ENCODE data around the gene DCANP1.

Gene DCANP1

DNA sequence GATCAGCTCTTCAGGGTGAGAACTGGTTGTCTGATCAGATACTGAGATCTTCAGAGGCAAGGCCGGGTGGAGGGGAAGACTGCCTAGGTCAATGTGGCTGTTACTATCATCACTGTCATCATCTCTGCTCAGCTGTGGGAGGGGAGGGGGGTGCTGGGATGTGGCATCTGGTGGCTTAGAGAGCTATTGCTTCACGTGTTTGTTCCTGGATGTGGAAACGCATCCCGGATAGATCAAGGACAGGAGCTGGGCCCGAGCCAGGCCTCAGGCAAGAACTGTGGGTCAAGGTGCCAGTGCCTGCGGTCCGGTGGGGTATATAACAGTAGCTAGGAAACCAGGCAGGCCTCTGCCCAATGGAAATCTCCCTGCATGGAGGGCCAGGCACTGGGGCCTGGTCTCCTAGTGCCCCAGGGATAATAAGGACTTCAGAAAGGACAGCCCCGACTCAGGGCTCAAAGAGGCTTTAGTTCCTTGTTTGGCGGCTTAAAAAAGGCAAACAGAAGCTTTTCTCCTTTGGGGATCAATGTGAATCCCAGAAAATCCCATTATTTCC, 35.3 kb upstream of the DCANP1 start:
- Histone ChIP-seq H2BK120ac (ENCODE audit: low read depth, low read length) (no peak overlapping the region), H3K36me3 (ENCODE audit: control insufficient read depth, insufficient read depth, low read length) (no peaks in the 10 kb centered on the region), H3K56ac (ENCODE audit: low read length) (no peak overlapping the region), H2AK5ac (ENCODE audit: low read length) (no peak overlapping the region), H3K79me1 (ENCODE audit: low read length) (no peaks in the 10 kb centered on the region), H2BK5ac (ENCODE audit: low read length) (no peak overlapping the region), H3K18ac (ENCODE audit: low read length) (no peak overlapping the region), H3K4me1 (ENCODE audit: control insufficient read depth, low read depth, low read length) (peaks cover 12% of the 10 kb centered on the region), H4K8ac (ENCODE audit: low read depth, low read length) (no peak overlapping the region), H2BK15ac (replicated peaks; ENCODE audit: low read depth) (no peak overlapping the region), H3K23ac (ENCODE audit: low read length) (no peak overlapping the region), H3K4me3 (ENCODE audit: low read length) (no peak overlapping the region), H4K5ac (ENCODE audit: low read length) (no peak overlapping the region), H3K27me3 (ENCODE audit: insufficient read depth, low read length, poor library complexity) (peaks cover 27% of the 10 kb centered on the region), H3K27ac (ENCODE audit: low read depth, low read length) (no peak overlapping the region), H3K9ac (ENCODE audit: low read length) (no peak overlapping the region), H3K79me2 (ENCODE audit: control insufficient read depth, insufficient read depth, low read length) (no peaks in the 10 kb centered on the region), H3K4ac (ENCODE audit: low read depth, low read length) (no peak overlapping the region), H3K4me2 (ENCODE audit: low read length) (no peak overlapping the region)
- no peak for DNase-seq
- WGBS (ENCODE audit: extremely low coverage, insufficient coverage, low lambda C conversion rate): no CpG with 5 or more reads among the region's 9 CpGs

DNA sequence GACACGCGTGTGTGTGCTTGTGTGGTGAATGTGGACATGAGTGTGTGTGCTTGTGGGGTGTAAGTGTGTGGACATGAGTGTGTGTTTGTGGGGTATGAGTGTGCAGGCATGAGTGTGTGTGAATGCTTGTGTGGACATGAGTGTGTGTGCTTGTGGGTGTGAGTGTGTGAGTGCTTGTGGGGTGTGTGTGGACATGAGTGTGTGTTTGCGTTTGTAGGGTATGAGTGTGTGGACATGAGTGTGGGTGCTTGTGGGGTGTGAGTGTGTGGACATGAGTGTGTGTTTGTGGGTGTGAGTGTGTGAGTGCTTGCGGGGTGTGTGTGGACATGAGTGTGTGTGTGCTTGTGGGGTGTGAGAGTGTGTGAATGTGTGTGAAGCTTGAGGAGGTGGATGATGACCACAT, 34.8 kb upstream of the DCANP1 start:
- Histone ChIP-seq H3K27ac (ENCODE audit: low read depth, low read length) (no peak overlapping the region), H3K27me3 (ENCODE audit: insufficient read depth, low read length, poor library complexity) (peaks cover 21% of the 10 kb centered on the region), H2BK5ac (ENCODE audit: low read length) (no peak overlapping the region), H3K79me1 (ENCODE audit: low read length) (no peaks in the 10 kb centered on the region), H3K18ac (ENCODE audit: low read length) (no peak overlapping the region), H2BK120ac (ENCODE audit: low read depth, low read length) (no peak overlapping the region), H3K36me3 (ENCODE audit: control insufficient read depth, insufficient read depth, low read length) (no peaks in the 10 kb centered on the region), H2BK15ac (replicated peaks; ENCODE audit: low read depth) (no peak overlapping the region), H3K4me1 (ENCODE audit: control insufficient read depth, low read depth, low read length) (peaks cover 14% of the 10 kb centered on the region), H2AK5ac (ENCODE audit: low read length) (peak overlapping the region; percentile 59), H3K79me2 (ENCODE audit: control insufficient read depth, insufficient read depth, low read length) (no peaks in the 10 kb centered on the region), H4K5ac (ENCODE audit: low read length) (no peak overlapping the region), H3K4me2 (ENCODE audit: low read length) (no peak overlapping the region), H3K4ac (ENCODE audit: low read depth, low read length) (no peak overlapping the region), H3K4me3 (ENCODE audit: low read length) (no peak overlapping the region), H4K8ac (ENCODE audit: low read depth, low read length) (no peak overlapping the region), H3K23ac (ENCODE audit: low read length) (no peak overlapping the region), H3K9ac (ENCODE audit: low read length) (no peak overlapping the region), H3K56ac (ENCODE audit: low read length) (peak overlapping the region; percentile 10)
- no peak for DNase-seq
- 100% methylated on average over 1 of the region's 4 CpGs for WGBS (ENCODE audit: extremely low coverage, insufficient coverage, low lambda C conversion rate)

DNA sequence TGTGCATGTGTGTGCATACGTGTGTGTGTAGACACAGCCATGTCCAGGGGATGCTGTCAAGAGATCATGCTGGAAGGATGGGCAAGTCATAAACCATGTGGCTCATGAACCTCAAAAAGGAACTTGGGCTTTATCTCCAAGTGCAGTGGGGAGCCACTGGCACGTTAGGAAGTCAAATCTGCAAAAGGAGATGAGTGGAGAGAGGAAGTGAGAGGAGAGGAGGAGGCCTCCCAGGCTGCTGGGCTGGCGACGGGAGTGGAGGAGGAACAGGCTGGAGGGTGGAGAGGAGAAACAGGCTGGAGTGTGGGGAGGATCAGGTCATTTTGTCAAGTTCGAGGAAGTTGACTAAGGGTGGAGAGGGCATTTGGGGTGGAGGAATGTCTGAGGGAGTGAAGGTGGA, 34.2 kb upstream of the DCANP1 start:
- H3K36me3 ChIP-seq (ENCODE audit: control insufficient read depth, insufficient read depth, low read length): no peaks in the 10 kb centered on the region
- H2BK15ac ChIP-seq (replicated peaks; ENCODE audit: low read depth): no peak overlapping the region
- H3K27me3 ChIP-seq (ENCODE audit: insufficient read depth, low read length, poor library complexity): peaks cover 17% of the 10 kb centered on the region
- H2AK5ac ChIP-seq (ENCODE audit: low read length): no peak overlapping the region
- H3K9ac ChIP-seq (ENCODE audit: low read length): no peak overlapping the region
- no peak overlapping the region for H3K4me3 ChIP-seq (ENCODE audit: low read length)
- no peak overlapping the region for H3K4me2 ChIP-seq (ENCODE audit: low read length)
- WGBS (ENCODE audit: extremely low coverage, insufficient coverage, low lambda C conversion rate): no CpG with 5 or more reads among the region's 5 CpGs
- no peak overlapping the region for H3K27ac ChIP-seq (ENCODE audit: low read depth, low read length)
- H3K79me2 ChIP-seq (ENCODE audit: control insufficient read depth, insufficient read depth, low read length): no peaks in the 10 kb centered on the region
- H3K23ac ChIP-seq (ENCODE audit: low read length): no peak overlapping the region
- H4K8ac ChIP-seq (ENCODE audit: low read depth, low read length): no peak overlapping the region
- no peak overlapping the region for H3K18ac ChIP-seq (ENCODE audit: low read length)
- no peak overlapping the region for H2BK5ac ChIP-seq (ENCODE audit: low read length)
- H3K4me1 ChIP-seq (ENCODE audit: control insufficient read depth, low read depth, low read length): peaks cover 15% of the 10 kb centered on the region
- H4K5ac ChIP-seq (ENCODE audit: low read length): no peak overlapping the region
- no peaks in the 10 kb centered on the region for H3K79me1 ChIP-seq (ENCODE audit: low read length)
- no peak overlapping the region for H3K56ac ChIP-seq (ENCODE audit: low read length)
- DNase-seq: no peak
- H3K4ac ChIP-seq (ENCODE audit: low read depth, low read length): no peak overlapping the region
- H2BK120ac ChIP-seq (ENCODE audit: low read depth, low read length): no peak overlapping the region

DNA sequence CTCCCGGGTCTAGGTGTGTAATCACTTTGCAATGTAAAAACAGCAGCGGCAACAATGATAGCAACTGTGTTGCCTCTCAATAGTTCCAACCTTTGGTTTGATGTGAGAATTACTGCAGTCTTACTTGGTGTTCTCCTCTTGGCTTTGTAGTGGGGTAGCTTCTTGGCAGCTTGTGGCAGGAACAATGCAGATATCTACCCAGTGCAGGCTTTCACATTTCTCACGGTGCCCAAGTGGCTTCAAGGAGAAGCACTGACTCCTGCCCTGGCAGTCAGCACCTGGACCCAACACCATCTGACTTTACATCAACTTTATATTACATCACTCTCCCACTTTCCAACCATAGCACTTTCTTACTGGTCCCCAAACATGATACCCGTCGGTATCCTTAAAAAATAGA, 33.4 kb upstream of the DCANP1 start:
- peaks cover 17% of the 10 kb centered on the region for H3K4me1 ChIP-seq (ENCODE audit: control insufficient read depth, low read depth, low read length)
- H3K27me3 ChIP-seq (ENCODE audit: insufficient read depth, low read length, poor library complexity): peaks cover 9% of the 10 kb centered on the region

DNA sequence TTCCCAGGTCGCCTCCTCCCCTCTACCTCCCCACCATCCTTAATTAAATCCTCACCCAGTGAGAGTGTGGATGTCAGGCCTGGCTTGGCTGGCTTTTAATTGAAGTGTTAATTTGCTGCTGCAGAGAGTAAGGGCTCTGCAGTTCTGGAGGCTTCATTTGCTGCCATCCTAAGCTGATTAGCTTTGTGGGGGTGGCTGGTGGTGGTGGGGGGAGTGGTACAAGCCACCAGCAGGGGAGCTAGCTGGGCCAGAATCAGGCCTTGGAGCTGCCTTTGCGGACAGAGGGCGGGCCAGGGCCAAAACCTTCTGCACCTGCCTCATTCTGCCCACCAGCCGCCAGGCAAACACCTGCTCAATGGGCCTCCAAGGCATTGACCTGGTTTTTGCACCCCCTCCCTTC, 31.8 kb upstream of the DCANP1 start:
- DNase-seq: peak; percentile 86

More for the DNA sequence above, 33.4 kb upstream of the DCANP1 start:
- no peaks in the 10 kb centered on the region for H3K79me1 ChIP-seq (ENCODE audit: low read length)
- no peaks in the 10 kb centered on the region for H3K79me2 ChIP-seq (ENCODE audit: control insufficient read depth, insufficient read depth, low read length)
- H3K4me2 ChIP-seq (ENCODE audit: low read length): no peak overlapping the region
- no peak overlapping the region for H2BK5ac ChIP-seq (ENCODE audit: low read length)
- no peak overlapping the region for H3K9ac ChIP-seq (ENCODE audit: low read length)
- DNase-seq: no peak
- no peak overlapping the region for H3K18ac ChIP-seq (ENCODE audit: low read length)
- no peak overlapping the region for H2BK120ac ChIP-seq (ENCODE audit: low read depth, low read length)
- no peak overlapping the region for H3K23ac ChIP-seq (ENCODE audit: low read length)
- no peak overlapping the region for H3K27ac ChIP-seq (ENCODE audit: low read depth, low read length)
- no peak overlapping the region for H4K5ac ChIP-seq (ENCODE audit: low read length)
- no peak overlapping the region for H4K8ac ChIP-seq (ENCODE audit: low read depth, low read length)
- H3K4ac ChIP-seq (ENCODE audit: low read depth, low read length): no peak overlapping the region
- no peak overlapping the region for H2AK5ac ChIP-seq (ENCODE audit: low read length)
- no peaks in the 10 kb centered on the region for H3K36me3 ChIP-seq (ENCODE audit: control insufficient read depth, insufficient read depth, low read length)
- H3K4me3 ChIP-seq (ENCODE audit: low read length): no peak overlapping the region
- H3K56ac ChIP-seq (ENCODE audit: low read length): no peak overlapping the region
- H2BK15ac ChIP-seq (replicated peaks; ENCODE audit: low read depth): no peak overlapping the region
- no CpG with 5 or more reads among the region's 5 CpGs for WGBS (ENCODE audit: extremely low coverage, insufficient coverage, low lambda C conversion rate)

DNA sequence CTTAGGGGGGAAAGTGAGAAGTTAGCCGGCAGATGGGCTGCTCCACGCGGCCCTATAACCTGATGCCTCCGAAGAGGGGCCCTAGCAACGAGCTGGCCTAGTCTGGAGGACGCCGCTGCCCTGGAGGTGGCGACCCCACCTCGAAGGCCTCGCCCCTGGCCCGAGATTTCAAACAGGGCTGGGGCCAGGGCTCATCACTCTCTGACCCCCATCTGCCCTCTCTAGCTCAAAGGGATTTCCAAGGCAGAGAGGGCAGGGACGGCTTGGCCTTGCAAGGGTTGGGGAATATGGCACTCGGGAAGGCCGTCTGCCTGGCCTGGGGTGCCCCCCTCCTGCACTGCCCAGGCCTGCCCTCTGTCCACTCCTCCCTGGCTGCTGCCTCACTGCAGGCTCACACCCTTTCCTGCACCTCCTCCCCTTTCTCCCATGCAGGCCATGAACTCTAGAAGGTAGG, 30.5 kb upstream of the DCANP1 start:
- no peak overlapping the region for H3K4ac ChIP-seq (ENCODE audit: low read depth, low read length)
- no peaks in the 10 kb centered on the region for H3K79me1 ChIP-seq (ENCODE audit: low read length)
- H3K27me3 ChIP-seq (ENCODE audit: insufficient read depth, low read length, poor library complexity): peaks cover 4% of the 10 kb centered on the region
- H3K79me2 ChIP-seq (ENCODE audit: control insufficient read depth, insufficient read depth, low read length): no peaks in the 10 kb centered on the region
- H3K23ac ChIP-seq (ENCODE audit: low read length): no peak overlapping the region
- H4K5ac ChIP-seq (ENCODE audit: low read length): no peak overlapping the region
- no peak for DNase-seq
- H2BK120ac ChIP-seq (ENCODE audit: low read depth, low read length): no peak overlapping the region
- peak overlapping the region; percentile 52 for H3K18ac ChIP-seq (ENCODE audit: low read length)
- H3K4me3 ChIP-seq (ENCODE audit: low read length): no peak overlapping the region
- H3K27ac ChIP-seq (ENCODE audit: low read depth, low read length): no peak overlapping the region
- no peak overlapping the region for H4K8ac ChIP-seq (ENCODE audit: low read depth, low read length)
- H3K4me1 ChIP-seq (ENCODE audit: control insufficient read depth, low read depth, low read length): peaks cover 17% of the 10 kb centered on the region
- no peak overlapping the region for H3K9ac ChIP-seq (ENCODE audit: low read length)
- WGBS (ENCODE audit: extremely low coverage, insufficient coverage, low lambda C conversion rate): no CpG with 5 or more reads among the region's 14 CpGs
- no peak overlapping the region for H3K4me2 ChIP-seq (ENCODE audit: low read length)
- peak overlapping the region; percentile 27 for H2BK5ac ChIP-seq (ENCODE audit: low read length)
- H2AK5ac ChIP-seq (ENCODE audit: low read length): no peak overlapping the region
- H3K36me3 ChIP-seq (ENCODE audit: control insufficient read depth, insufficient read depth, low read length): no peaks in the 10 kb centered on the region
- no peak overlapping the region for H2BK15ac ChIP-seq (replicated peaks; ENCODE audit: low read depth)
- peak overlapping the region; percentile 56 for H3K56ac ChIP-seq (ENCODE audit: low read length)

More for the DNA sequence above, 31.8 kb upstream of the DCANP1 start:
- Histone ChIP-seq H3K27me3 (ENCODE audit: insufficient read depth, low read length, poor library complexity) (peaks cover 5% of the 10 kb centered on the region), H2BK120ac (ENCODE audit: low read depth, low read length) (no peak overlapping the region), H4K8ac (ENCODE audit: low read depth, low read length) (no peak overlapping the region), H3K79me1 (ENCODE audit: low read length) (no peaks in the 10 kb centered on the region), H3K18ac (ENCODE audit: low read length) (no peak overlapping the region), H2BK5ac (ENCODE audit: low read length) (no peak overlapping the region), H3K4ac (ENCODE audit: low read depth, low read length) (no peak overlapping the region), H3K79me2 (ENCODE audit: control insufficient read depth, insufficient read depth, low read length) (no peaks in the 10 kb centered on the region), H2BK15ac (replicated peaks; ENCODE audit: low read depth) (no peak overlapping the region), H2AK5ac (ENCODE audit: low read length) (no peak overlapping the region), H3K27ac (ENCODE audit: low read depth, low read length) (no peak overlapping the region), H3K23ac (ENCODE audit: low read length) (no peak overlapping the region), H3K4me1 (ENCODE audit: control insufficient read depth, low read depth, low read length) (peaks cover 17% of the 10 kb centered on the region), H4K5ac (ENCODE audit: low read length) (no peak overlapping the region), H3K36me3 (ENCODE audit: control insufficient read depth, insufficient read depth, low read length) (no peaks in the 10 kb centered on the region), H3K4me2 (ENCODE audit: low read length) (no peak overlapping the region), H3K4me3 (ENCODE audit: low read length) (no peak overlapping the region), H3K56ac (ENCODE audit: low read length) (no peak overlapping the region), H3K9ac (ENCODE audit: low read length) (no peak overlapping the region)
- no CpG with 5 or more reads among the region's 4 CpGs for WGBS (ENCODE audit: extremely low coverage, insufficient coverage, low lambda C conversion rate)

Data from mesendoderm (in vitro differentiated cells).